Measurements from ENCODE around the gene PEX6.

Gene PEX6

DNA sequence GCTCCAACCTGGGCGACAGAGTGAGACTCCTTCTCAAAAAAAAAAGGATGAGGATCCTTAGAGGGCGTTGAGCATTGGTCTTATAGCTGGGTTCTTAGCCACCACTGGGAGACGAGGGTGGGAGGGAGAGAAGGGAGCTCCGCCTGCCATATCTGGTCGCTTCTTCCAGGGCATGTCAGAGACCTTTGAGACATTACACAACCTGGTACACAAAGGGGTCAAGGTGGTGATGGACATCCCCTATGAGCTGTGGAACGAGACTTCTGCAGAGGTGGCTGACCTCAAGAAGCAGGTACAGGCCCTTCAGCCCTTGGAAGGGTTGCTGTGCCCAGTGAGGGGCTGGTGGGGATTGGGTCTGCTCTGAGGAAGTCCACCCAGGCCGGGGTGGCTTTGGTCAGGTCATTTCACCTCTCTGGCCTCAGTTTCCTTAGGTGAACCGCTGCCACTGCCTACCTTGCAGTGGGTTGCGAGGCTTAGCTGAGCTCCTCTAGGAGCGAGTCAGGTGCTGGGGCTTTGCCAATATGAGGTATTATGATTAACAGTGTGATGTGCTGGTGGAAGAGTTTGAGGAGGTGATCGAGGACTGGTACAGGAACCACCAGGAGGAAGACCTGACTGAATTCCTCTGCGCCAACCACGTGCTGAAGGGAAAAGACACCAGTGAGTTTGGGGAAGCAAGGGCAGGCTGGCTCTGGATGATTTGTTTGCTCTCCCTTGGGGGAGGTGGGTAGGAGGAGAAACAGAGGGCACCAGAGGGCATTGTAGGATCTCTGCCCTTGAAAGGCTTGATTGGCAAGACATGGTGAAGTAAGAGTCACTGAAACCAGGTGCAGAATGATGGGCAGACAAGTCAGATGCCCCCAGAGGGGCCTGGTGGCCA, 41.2 kb downstream of the PEX6 start:
- no peak for DNase-seq (ENCODE audit: low read depth)
- no peak overlapping the region for H3K4me3 ChIP-seq (ENCODE audit: low read depth, low read length)
- TF ChIP-seq, protein P1, sequence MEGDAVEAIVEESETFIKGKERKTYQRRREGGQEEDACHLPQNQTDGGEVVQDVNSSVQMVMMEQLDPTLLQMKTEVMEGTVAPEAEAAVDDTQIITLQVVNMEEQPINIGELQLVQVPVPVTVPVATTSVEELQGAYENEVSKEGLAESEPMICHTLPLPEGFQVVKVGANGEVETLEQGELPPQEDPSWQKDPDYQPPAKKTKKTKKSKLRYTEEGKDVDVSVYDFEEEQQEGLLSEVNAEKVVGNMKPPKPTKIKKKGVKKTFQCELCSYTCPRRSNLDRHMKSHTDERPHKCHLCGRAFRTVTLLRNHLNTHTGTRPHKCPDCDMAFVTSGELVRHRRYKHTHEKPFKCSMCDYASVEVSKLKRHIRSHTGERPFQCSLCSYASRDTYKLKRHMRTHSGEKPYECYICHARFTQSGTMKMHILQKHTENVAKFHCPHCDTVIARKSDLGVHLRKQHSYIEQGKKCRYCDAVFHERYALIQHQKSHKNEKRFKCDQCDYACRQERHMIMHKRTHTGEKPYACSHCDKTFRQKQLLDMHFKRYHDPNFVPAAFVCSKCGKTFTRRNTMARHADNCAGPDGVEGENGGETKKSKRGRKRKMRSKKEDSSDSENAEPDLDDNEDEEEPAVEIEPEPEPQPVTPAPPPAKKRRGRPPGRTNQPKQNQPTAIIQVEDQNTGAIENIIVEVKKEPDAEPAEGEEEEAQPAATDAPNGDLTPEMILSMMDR (IDR thresholded peaks at IDR 0.05; ENCODE audit: low read depth, low read length, missing control alignments), result no peak

DNA sequence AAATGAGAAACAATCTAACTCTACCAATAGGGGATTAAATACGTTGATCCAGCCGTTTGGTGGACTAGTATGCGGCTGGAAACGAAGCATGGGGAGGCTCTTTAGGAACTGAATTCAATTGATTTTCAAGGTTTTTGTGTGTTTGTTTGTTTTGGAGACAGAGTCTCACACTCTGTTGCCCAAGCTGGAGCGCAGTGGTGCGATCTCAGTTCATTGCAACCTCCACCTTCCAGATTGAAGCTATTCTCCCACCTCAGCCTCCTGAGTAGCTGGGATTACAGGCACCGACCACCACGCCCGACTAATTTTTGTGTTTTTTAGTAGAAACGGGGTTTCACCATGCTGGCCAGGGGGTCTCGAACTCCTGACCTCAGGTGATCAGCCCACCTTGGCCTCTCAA, 42.6 kb downstream of the PEX6 start:
- DNase-seq (ENCODE audit: low read depth), result no peak
- TF ChIP-seq, protein P1 (IDR thresholded peaks at IDR 0.05; ENCODE audit: low read depth, low read length, missing control alignments), result no peak
- H3K4me3 ChIP-seq (ENCODE audit: low read depth, low read length), result no peak overlapping the region

DNA sequence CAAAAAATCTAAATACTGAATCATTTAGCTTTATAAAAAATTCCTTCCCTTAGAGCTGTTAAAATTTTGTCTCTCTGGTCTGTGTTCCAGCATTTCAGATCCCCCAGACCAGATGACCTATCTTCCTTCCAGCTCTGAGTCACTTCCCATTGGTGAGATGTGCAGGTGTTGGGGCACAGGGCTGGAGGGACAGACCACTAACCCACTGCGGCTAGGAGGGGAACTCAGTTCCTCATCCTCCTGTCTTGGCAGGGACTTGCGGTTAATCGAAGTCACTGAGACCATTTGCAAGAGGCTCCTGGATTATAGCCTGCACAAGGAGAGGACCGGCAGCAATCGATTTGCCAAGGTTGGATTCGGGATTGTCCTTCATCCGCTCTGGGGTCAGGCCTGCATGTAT, 43.7 kb downstream of the PEX6 start:
- TF ChIP-seq, protein P1 (IDR thresholded peaks at IDR 0.05; ENCODE audit: low read depth, low read length, missing control alignments), result no peak
- no peak for DNase-seq (ENCODE audit: low read depth)
- no peak overlapping the region for H3K4me3 ChIP-seq (ENCODE audit: low read depth, low read length)

DNA sequence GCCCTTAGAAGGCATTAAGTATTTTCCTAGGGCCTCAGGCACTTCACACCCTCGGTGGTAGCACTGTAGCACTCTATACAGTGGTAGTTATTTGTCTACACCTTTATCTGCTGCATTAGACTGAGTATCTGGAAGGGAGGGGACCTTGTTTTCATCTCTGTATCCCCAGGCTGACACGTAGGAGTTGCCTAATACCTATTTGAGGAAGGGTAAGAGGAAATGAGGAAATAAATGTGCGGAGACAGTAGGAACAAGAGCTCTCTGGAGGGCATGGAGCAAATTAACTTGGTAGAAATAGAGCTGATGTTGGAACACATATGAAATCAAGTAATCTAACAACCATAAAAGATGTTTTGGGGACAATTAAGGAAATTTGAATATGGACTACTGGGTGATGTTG, 45.8 kb downstream of the PEX6 start:
- no peak for DNase-seq (ENCODE audit: low read depth)
- H3K4me3 ChIP-seq (ENCODE audit: low read depth, low read length), result no peak overlapping the region
- TF ChIP-seq, protein P1 (IDR thresholded peaks at IDR 0.05; ENCODE audit: low read depth, low read length, missing control alignments), result no peak

DNA sequence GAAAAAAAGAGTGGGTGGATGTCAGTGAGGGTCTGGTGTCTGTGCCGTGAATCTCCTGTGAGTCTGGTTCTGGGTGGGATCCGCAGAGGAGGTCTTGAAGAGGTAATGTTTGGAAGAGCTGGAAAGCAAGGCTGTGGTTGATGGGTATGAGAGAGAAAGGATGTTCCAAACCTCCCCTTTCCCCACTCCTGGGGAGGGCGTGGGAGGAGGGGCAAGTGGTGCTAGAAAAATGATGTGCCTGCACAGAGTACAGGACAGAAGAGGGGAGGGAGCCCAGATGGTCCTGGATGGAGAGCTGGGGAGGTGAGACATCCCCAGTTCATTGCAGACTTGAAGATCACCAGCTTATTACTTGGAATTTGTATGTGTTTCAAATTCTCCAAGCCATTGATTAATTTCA, 46.6 kb downstream of the PEX6 start:
- TF ChIP-seq, protein P1 (IDR thresholded peaks at IDR 0.05; ENCODE audit: low read depth, low read length, missing control alignments), result no peak
- no peak for DNase-seq (ENCODE audit: low read depth)
- H3K4me3 ChIP-seq (ENCODE audit: low read depth, low read length), result peak overlapping the region; percentile 29

DNA sequence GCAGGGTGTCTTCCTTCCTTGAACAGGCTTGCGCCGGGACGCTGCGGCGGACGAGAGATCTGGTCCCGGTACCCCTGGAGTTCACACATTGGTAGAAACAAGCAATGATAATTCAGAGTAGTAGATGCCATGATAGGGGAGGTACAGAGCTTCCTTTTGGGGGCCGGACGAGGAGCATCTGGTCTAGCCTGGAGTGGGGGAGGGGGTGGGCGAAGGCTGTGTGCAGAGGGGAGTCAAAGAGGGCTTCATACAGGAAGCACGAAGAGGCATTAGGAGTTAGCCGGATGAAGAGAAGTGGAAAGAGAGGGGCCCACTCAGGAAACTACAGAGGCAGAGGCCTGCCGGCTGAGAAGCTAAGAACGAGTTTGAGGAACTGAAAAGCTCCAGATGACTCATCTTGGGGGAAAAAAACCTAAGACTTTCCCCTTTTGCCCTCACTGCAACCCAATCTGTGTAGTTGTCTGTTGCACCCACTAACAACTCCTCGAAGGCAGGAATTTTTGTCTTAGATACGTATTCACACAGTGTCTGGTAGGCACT, 49.1 kb downstream of the PEX6 start:
- DNase-seq (ENCODE audit: low read depth), result peak; percentile 96
- TF ChIP-seq, protein P1 (IDR thresholded peaks at IDR 0.05; ENCODE audit: low read depth, low read length, missing control alignments), result no peak
- peak overlapping the region; percentile 72 for H3K4me3 ChIP-seq (ENCODE audit: low read depth, low read length)
